Omental fat pad (tissue), 4 donors: ENCODE results near the gene SHROOM3. TPM values are rescaled to one million over a fixed set of nuclear protein-coding genes. Genes with fewer than 3 reads are reported as not detected.

ENCODE experiments used
- ATAC-seq: fragments of 150-250 bp; one replicate; pipeline ENCODE4 v1.9.1; 2016; ENCODE audit warnings: mild to moderate bottlenecking, moderate library complexity; ENCODE audit not compliant: low FRiP score
- DNase-seq: peaks from one replicate; pipeline ENCODE4 v3.0.0-alpha.2; 2019; ENCODE audit warnings: low spot score
- total RNA-seq, 4 donors: library from RNA; depleted of rRNA; stranded (reverse); fragments of >200 nt; gene quantifications; one replicate each; pipeline ENCODE4 v1.1.0, GENCODE V29; 2016
- TF ChIP-seq, protein P1 (sequence below), 3 donors: fragments of 450-650 bp; IDR thresholded peaks; one replicate each; pipeline ENCODE4 v1.5.1; 2016 to 2017; ENCODE audit warnings: antibody characterized with exemption in 3 of 3, mild to moderate bottlenecking in 3 of 3, moderate library complexity in 2 of 3

SHROOM3 gene
- total RNA-seq, 4 donors from 2014 or later, result 1.3 to 12.2 (median 3.1) TPM

DNA sequence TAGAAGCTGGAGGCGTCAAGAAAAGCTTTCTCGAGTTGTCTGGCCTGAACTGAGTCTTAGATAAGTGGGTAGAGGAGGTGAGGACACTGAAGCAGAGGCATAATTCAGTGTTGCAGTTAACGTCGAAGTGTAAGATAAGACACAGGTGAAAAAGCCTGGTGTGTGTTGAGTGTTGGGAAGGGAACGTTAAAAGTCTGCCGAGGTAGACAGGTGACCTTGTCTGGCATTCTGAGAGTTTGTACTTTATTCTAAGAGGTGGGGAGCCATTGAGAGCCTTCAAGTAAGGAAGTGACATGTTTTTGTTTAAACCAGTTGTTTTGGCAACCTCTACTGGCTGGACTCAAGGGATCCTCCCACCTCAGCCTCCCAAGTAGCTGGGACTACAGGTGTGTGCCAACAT, 219.1 kb downstream of the SHROOM3 start:
- TF ChIP-seq, protein P1, sequence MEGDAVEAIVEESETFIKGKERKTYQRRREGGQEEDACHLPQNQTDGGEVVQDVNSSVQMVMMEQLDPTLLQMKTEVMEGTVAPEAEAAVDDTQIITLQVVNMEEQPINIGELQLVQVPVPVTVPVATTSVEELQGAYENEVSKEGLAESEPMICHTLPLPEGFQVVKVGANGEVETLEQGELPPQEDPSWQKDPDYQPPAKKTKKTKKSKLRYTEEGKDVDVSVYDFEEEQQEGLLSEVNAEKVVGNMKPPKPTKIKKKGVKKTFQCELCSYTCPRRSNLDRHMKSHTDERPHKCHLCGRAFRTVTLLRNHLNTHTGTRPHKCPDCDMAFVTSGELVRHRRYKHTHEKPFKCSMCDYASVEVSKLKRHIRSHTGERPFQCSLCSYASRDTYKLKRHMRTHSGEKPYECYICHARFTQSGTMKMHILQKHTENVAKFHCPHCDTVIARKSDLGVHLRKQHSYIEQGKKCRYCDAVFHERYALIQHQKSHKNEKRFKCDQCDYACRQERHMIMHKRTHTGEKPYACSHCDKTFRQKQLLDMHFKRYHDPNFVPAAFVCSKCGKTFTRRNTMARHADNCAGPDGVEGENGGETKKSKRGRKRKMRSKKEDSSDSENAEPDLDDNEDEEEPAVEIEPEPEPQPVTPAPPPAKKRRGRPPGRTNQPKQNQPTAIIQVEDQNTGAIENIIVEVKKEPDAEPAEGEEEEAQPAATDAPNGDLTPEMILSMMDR (IDR thresholded peaks at IDR 0.05), result no peak
- DNase-seq (no peak), ATAC-seq (no peak)

DNA sequence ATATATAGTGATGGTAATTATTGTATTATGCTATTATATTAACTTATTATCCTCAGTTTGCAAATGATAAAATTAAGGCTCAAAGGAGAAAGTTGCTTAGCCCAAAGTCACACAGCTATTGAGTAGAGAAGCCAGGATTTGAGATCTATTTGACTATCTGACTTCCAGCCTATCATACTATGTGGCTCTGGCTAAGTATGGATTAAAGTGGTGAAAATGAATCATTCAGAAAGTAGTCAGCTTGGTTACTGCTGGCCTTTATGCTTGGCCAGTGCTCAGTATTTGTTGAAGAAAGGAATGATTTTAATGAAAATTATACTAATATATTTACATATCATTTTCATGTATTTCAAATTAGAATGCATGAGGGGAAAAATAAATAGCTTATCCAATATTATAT, 219.8 kb downstream of the SHROOM3 start:
- TF ChIP-seq, protein P1 (IDR thresholded peaks at IDR 0.05), result no peak
- DNase-seq (no peak), ATAC-seq (no peak)

DNA sequence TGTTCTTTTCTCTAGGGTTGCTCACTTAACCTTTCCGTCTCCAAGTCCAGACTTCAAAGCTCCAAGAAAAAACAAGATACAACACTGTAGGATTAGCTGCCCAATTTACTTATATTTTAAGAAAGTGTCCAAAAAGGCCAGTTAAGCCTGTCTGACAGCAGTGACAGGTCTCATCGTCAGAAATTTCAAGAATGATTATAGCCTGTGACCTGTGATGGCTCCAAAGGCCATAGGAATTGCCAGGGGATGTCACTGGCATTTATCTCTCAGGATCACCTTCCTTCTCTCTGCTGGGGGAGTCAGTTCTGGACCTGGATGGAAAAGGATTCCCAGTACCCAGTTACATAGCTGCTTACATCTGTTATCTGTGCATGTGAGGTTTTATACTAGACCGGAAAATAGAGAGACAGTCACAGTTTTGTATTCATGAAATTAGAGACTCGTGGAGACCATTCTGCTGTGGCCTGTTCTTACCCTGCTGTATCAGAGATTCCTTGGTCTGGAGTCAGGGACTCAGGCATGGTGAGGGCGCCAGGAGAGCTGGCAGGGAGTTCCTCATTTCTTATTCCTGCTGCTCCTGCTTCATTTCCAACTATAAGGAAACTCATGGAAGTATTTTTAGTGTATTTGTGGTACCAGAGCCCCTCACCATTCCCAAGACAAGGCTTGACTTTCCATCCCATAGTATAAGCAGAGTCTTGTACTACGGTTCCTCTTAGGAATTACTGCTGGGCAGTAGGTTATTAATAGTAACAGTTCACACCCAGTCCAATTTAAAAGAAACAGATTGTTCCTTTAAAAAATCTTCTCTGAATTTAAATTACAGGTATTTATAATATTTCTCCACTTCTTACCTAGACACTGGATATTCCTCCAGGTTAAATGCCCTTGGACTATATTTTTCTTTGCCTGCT, 220.8 kb downstream of the SHROOM3 start:
- no peak for ATAC-seq
- DNase-seq, result no peak
- TF ChIP-seq, protein P1 (IDR thresholded peaks at IDR 0.05), result no peak

DNA sequence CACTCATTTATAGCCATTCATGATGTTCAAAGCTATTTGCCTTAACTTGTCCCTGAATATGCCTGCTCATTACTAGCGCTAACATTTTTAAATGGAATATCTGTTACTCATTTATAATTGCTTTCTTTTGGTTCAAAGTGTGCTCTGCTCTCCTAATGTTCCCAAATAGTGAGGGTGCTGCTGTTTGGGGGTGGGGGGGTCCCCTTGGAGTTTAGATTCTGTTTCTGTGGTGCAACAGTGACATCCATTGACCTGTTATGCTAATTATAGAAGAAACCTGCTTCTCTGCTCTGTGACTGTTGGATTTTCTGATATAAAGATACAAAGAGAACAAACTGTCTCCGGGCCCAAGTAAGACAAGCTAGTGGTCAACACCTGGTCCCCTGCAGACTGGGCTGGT, 222.4 kb downstream of the SHROOM3 start:
- ATAC-seq (no peak), DNase-seq (no peak)
- TF ChIP-seq, protein P1 (IDR thresholded peaks at IDR 0.05), result no peak

DNA sequence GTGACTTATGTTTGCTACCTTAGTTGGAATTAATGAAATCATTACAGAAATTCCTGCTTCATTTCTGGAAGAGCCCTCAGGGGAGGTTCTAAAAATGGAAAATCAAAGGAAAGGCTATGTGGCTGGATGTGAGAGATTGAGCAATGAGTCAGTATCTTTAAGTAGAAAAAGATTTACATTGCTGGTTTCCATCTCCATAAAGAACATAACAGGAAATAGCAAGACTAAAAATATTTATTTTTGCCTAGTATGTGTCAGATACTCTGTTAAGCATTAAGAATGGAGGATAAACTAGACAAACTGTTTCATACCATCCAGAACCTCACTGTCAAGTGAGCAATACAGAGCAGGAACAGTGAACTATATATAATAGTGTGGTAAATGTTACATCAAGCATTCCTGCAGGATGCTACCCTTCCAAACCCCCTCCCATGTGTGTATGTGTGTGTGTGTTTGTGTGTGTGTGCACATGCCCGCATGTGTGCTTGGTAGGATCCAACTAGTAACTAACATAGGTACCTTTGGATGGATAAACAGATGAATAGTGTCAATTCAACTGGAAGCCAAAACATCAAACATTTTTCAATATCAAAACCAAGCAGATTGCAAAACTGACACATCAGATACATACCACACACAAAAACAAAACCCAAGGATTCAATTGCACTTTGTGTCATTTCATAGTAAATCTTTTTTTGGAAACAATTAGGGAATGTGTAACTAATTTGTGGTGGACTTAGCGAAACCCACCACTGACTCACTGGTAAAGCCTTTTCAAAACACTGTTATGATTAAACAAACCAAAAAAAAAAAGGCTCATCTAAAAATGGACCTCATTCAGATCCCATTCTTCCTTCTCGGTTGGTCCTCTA, 223.4 kb downstream of the SHROOM3 start:
- DNase-seq (no peak), ATAC-seq (no peak)
- TF ChIP-seq, protein P1 (IDR thresholded peaks at IDR 0.05), result no peak

DNA sequence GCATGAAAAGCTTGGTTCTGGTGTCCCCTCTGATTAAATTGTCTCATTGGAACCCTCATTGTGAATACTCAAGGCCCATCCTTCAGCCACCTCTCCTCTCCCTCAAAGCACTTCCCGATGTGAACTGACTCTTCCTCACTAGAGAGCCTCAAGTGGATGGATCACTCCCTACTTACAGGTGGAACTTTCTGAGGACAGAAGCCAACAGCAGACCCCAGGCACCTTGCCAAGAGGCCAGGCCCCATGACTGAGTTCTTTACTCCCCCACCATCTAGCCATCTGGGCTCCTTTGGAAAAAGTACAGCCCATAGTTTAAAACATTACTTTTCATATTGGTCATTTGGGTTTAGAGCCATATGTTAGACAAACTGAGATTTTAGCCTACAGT, 224.1 kb downstream of the SHROOM3 start:
- TF ChIP-seq, protein P1 (IDR thresholded peaks at IDR 0.05), result no peak
- no peak for DNase-seq
- ATAC-seq, result no peak
